ENCODE measurements around the gene MCOLN1. TPM values are rescaled to one million over a fixed set of nuclear protein-coding genes. Genes with fewer than 3 reads are reported as not detected.

The MCOLN1 gene
- total RNA-seq, 5 donors from 2014 or later (not counting 1 experiment from before 2014, with no cell fraction given), result 13.0 to 16.7 (median 15.3) TPM

- H3K27ac ChIP-seq (ENCODE audit: low read length), result no peak overlapping the region
- 99% methylated on average over 15 of the region's 24 CpGs for WGBS (ENCODE audit: insufficient coverage)
- H3K27me3 ChIP-seq (replicated peaks in 1 of 2; ENCODE audit: control insufficient read depth in 2 of 2, extremely low read depth in 1 of 2, insufficient read depth in 2 of 2, low read length in 1 of 2), result no peaks in the 10 kb centered on the region
- no peak for ATAC-seq (replicated peaks in 1 of 4)
- ChIA-PET POLR2A (no interaction called here), CTCF (no interaction called here)
- DNase-seq, result no peak
- H3K27me3 Mint-ChIP-seq, result no peaks in the 10 kb centered on the region
- no peak overlapping the region for H3K4me3 ChIP-seq (ENCODE audit: control insufficient read depth in 1 of 2, extremely low read depth in 1 of 2, low read length in 1 of 2)
- peaks cover 21% of the 10 kb centered on the region for H3K36me3 Mint-ChIP-seq
- H3K27ac Mint-ChIP-seq, result no peak overlapping the region
- H3K4me3 Mint-ChIP-seq, result no peak overlapping the region
- H3K4me1 ChIP-seq (ENCODE audit: control insufficient read depth in 1 of 2, extremely low read depth in 1 of 2, insufficient read depth in 2 of 2, low read length in 2 of 2), result no peaks in the 10 kb centered on the region
- H3K4me1 Mint-ChIP-seq, result peaks cover 5 to 9% (median 6%) of the 10 kb centered on the region in 3 donors
- H3K36me3 ChIP-seq (ENCODE audit: control insufficient read depth in 2 of 2, extremely low read depth in 1 of 2, insufficient read depth in 1 of 2, low read length in 1 of 2), result peaks cover 6 to 44% of the 10 kb centered on the region in 2 donors
- H3K9me3 ChIP-seq, result no peaks in the 10 kb centered on the region
- H3K9me3 Mint-ChIP-seq, result no peaks in the 10 kb centered on the region
Observed at GRCh38 chr19:7542556-7543348, 20.3 kb downstream of the MCOLN1 start.

GRCh38 chr19:7544626-7545025, 22.2 kb downstream of the MCOLN1 start:
- 47% methylated on average over 3 of the region's 3 CpGs for WGBS (ENCODE audit: insufficient coverage)
- Mint-ChIP-seq H3K4me1 (peaks cover 5 to 9% (median 6%) of the 10 kb centered on the region in 3 donors), H3K27ac (no peak overlapping the region), H3K9me3 (no peaks in the 10 kb centered on the region), H3K27me3 (no peaks in the 10 kb centered on the region), H3K36me3 (peaks cover 21% of the 10 kb centered on the region), H3K4me3 (no peak overlapping the region)
- H3K9me3 ChIP-seq, result no peaks in the 10 kb centered on the region
- ATAC-seq (replicated peaks in 1 of 4), result no peak
- peak in 4 of 35 experiments; percentile 21 to 45 (median 30) for DNase-seq
- POLR2A ChIA-PET, result no interaction called here
- H3K27ac ChIP-seq (ENCODE audit: low read length), result no peak overlapping the region
- H3K36me3 ChIP-seq (ENCODE audit: control insufficient read depth in 2 of 2, extremely low read depth in 1 of 2, insufficient read depth in 1 of 2, low read length in 1 of 2), result peaks cover 6 to 44% of the 10 kb centered on the region in 2 donors
- no peaks in the 10 kb centered on the region for H3K4me1 ChIP-seq (ENCODE audit: control insufficient read depth in 1 of 2, extremely low read depth in 1 of 2, insufficient read depth in 2 of 2, low read length in 2 of 2)
- no peak overlapping the region for H3K4me3 ChIP-seq (ENCODE audit: control insufficient read depth in 1 of 2, extremely low read depth in 1 of 2, low read length in 1 of 2)
- H3K27me3 ChIP-seq (replicated peaks in 1 of 2; ENCODE audit: control insufficient read depth in 2 of 2, extremely low read depth in 1 of 2, insufficient read depth in 2 of 2, low read length in 1 of 2), result no peaks in the 10 kb centered on the region
- CTCF ChIA-PET, result no interaction called here

GRCh38 chr19:7545300-7545699, 22.9 kb downstream of the MCOLN1 start:
- ATAC-seq (replicated peaks in 1 of 4) (no peak), DNase-seq (no peak)
- no peaks in the 10 kb centered on the region for H3K27me3 ChIP-seq (replicated peaks in 1 of 2; ENCODE audit: control insufficient read depth in 2 of 2, extremely low read depth in 1 of 2, insufficient read depth in 2 of 2, low read length in 1 of 2)
- H3K9me3 ChIP-seq, result no peaks in the 10 kb centered on the region
- H3K4me1 ChIP-seq (ENCODE audit: control insufficient read depth in 1 of 2, extremely low read depth in 1 of 2, insufficient read depth in 2 of 2, low read length in 2 of 2), result no peaks in the 10 kb centered on the region
- H3K4me1 Mint-ChIP-seq, result peaks cover 5 to 9% (median 6%) of the 10 kb centered on the region in 3 donors
- H3K27me3 Mint-ChIP-seq, result no peaks in the 10 kb centered on the region
- H3K4me3 ChIP-seq (ENCODE audit: control insufficient read depth in 1 of 2, extremely low read depth in 1 of 2, low read length in 1 of 2), result no peak overlapping the region
- H3K9me3 Mint-ChIP-seq, result no peaks in the 10 kb centered on the region
- no peak overlapping the region for H3K27ac ChIP-seq (ENCODE audit: low read length)
- no peak overlapping the region for H3K27ac Mint-ChIP-seq
- 89% methylated on average over 8 of the region's 8 CpGs for WGBS (ENCODE audit: insufficient coverage)
- peaks cover 20% of the 10 kb centered on the region for H3K36me3 Mint-ChIP-seq
- ChIA-PET POLR2A (no interaction called here), CTCF (no interaction called here)
- H3K4me3 Mint-ChIP-seq, result no peak overlapping the region
- H3K36me3 ChIP-seq (ENCODE audit: control insufficient read depth in 2 of 2, extremely low read depth in 1 of 2, insufficient read depth in 1 of 2, low read length in 1 of 2), result peaks cover 6 to 43% of the 10 kb centered on the region in 2 donors

- ChIA-PET POLR2A (interaction anchor here in 1 of 2 donors (0.6 kb wide), 1 partner anchor 219 kb away, joined by 3 read pairs; no protein-coding TSS in a partner anchor), CTCF (no interaction called here)
- DNase-seq, result no peak
- peak overlapping the region in 1 of 2 donors; percentile 47 for H3K27ac Mint-ChIP-seq
- H3K9me3 ChIP-seq, result no peaks in the 10 kb centered on the region
- peaks cover 22% of the 10 kb centered on the region for H3K36me3 Mint-ChIP-seq
- H3K36me3 ChIP-seq (ENCODE audit: control insufficient read depth in 2 of 2, extremely low read depth in 1 of 2, insufficient read depth in 1 of 2, low read length in 1 of 2), result peaks cover 9 to 43% of the 10 kb centered on the region in 2 donors
- no peaks in the 10 kb centered on the region for H3K4me1 ChIP-seq (ENCODE audit: control insufficient read depth in 1 of 2, extremely low read depth in 1 of 2, insufficient read depth in 2 of 2, low read length in 2 of 2)
- H3K4me3 Mint-ChIP-seq, result no peak overlapping the region
- H3K4me1 Mint-ChIP-seq, result peaks cover 5 to 9% (median 6%) of the 10 kb centered on the region in 3 donors
- no CpG with 5 or more reads among the region's 1 CpG for WGBS (ENCODE audit: insufficient coverage)
- H3K27me3 ChIP-seq (replicated peaks in 1 of 2; ENCODE audit: control insufficient read depth in 2 of 2, extremely low read depth in 1 of 2, insufficient read depth in 2 of 2, low read length in 1 of 2), result no peaks in the 10 kb centered on the region
- H3K27ac ChIP-seq (ENCODE audit: low read length), result no peak overlapping the region
- no peaks in the 10 kb centered on the region for H3K9me3 Mint-ChIP-seq
- no peaks in the 10 kb centered on the region for H3K27me3 Mint-ChIP-seq
- no peak for ATAC-seq (replicated peaks in 1 of 4)
- H3K4me3 ChIP-seq (ENCODE audit: control insufficient read depth in 1 of 2, extremely low read depth in 1 of 2, low read length in 1 of 2), result no peak overlapping the region
Observed at GRCh38 chr19:7545904-7546303, 23.5 kb downstream of the MCOLN1 start.

- no peak for ATAC-seq (replicated peaks in 1 of 4)
- no peak overlapping the region for H3K27ac ChIP-seq (ENCODE audit: low read length)
- H3K36me3 Mint-ChIP-seq, result peaks cover 23% of the 10 kb centered on the region
- no peaks in the 10 kb centered on the region for H3K27me3 ChIP-seq (replicated peaks in 1 of 2; ENCODE audit: control insufficient read depth in 2 of 2, extremely low read depth in 1 of 2, insufficient read depth in 2 of 2, low read length in 1 of 2)
- no peak overlapping the region for H3K4me3 ChIP-seq (ENCODE audit: control insufficient read depth in 1 of 2, extremely low read depth in 1 of 2, low read length in 1 of 2)
- WGBS (ENCODE audit: insufficient coverage), result 100% methylated on average over 1 of the region's 3 CpGs
- H3K9me3 Mint-ChIP-seq, result no peaks in the 10 kb centered on the region
- no peak overlapping the region for H3K27ac Mint-ChIP-seq
- CTCF ChIA-PET, result no interaction called here
- no peak overlapping the region for H3K4me3 Mint-ChIP-seq
- peaks cover 3 to 38% of the 10 kb centered on the region in 2 donors for H3K36me3 ChIP-seq (ENCODE audit: control insufficient read depth in 2 of 2, extremely low read depth in 1 of 2, insufficient read depth in 1 of 2, low read length in 1 of 2)
- no peaks in the 10 kb centered on the region for H3K9me3 ChIP-seq
- H3K4me1 Mint-ChIP-seq, result peaks cover 8 to 11% (median 9%) of the 10 kb centered on the region in 3 donors
- POLR2A ChIA-PET, result no interaction called here
- peaks cover 0 to 5% of the 10 kb centered on the region in 2 experiments for H3K4me1 ChIP-seq (ENCODE audit: control insufficient read depth in 1 of 2, extremely low read depth in 1 of 2, insufficient read depth in 2 of 2, low read length in 2 of 2)
- no peaks in the 10 kb centered on the region for H3K27me3 Mint-ChIP-seq
- DNase-seq, result no peak
Observed at GRCh38 chr19:7547159-7547558, 24.7 kb downstream of the MCOLN1 start.

- ATAC-seq (replicated peaks in 1 of 4) (no peak), DNase-seq (no peak)
- Mint-ChIP-seq H3K36me3 (peaks cover 26% of the 10 kb centered on the region), H3K27me3 (no peaks in the 10 kb centered on the region), H3K27ac (no peak overlapping the region), H3K4me1 (peaks cover 6 to 11% (median 6%) of the 10 kb centered on the region in 3 donors), H3K9me3 (no peaks in the 10 kb centered on the region), H3K4me3 (no peak overlapping the region)
- Histone ChIP-seq H3K27ac (ENCODE audit: low read length) (no peak overlapping the region), H3K9me3 (no peaks in the 10 kb centered on the region), H3K36me3 (ENCODE audit: control insufficient read depth in 2 of 2, extremely low read depth in 1 of 2, insufficient read depth in 1 of 2, low read length in 1 of 2) (peaks cover 3 to 22% of the 10 kb centered on the region in 2 donors), H3K4me1 (ENCODE audit: control insufficient read depth in 1 of 2, extremely low read depth in 1 of 2, insufficient read depth in 2 of 2, low read length in 2 of 2) (peaks cover 0 to 5% of the 10 kb centered on the region in 2 experiments), H3K27me3 (replicated peaks in 1 of 2; ENCODE audit: control insufficient read depth in 2 of 2, extremely low read depth in 1 of 2, insufficient read depth in 2 of 2, low read length in 1 of 2) (no peaks in the 10 kb centered on the region), H3K4me3 (ENCODE audit: control insufficient read depth in 1 of 2, extremely low read depth in 1 of 2, low read length in 1 of 2) (no peak overlapping the region)
- ChIA-PET CTCF (interaction anchor here in 1 of 2 donors (0.6 kb wide), 1 partner anchor 381 kb away, joined by 6 read pairs; no protein-coding TSS in a partner anchor), POLR2A (no interaction called here)
- WGBS (ENCODE audit: insufficient coverage), result 91% methylated on average over 34 of the region's 36 CpGs
Observed at GRCh38 chr19:7549429-7550148, 27.2 kb downstream of the MCOLN1 start.
